Calu3 (cell line): ENCODE data around the gene RYR3. TPM values are rescaled to one million over a fixed set of nuclear protein-coding genes. Genes with fewer than 3 reads are reported as not detected.

Experiments used
- Bru-seq: library from RNA; stranded (reverse); fragments of 400-500 nt; gene quantifications from one replicate; lab custom pipeline; 2021; lab: Mats Ljungman, UMichigan
- BruChase-seq, 2 experiments: library from RNA; stranded (reverse); fragments of 400-500 nt; gene quantifications; one replicate each; lab custom pipeline; 2021; lab: Mats Ljungman, UMichigan
- BruUV-seq: library from RNA; stranded (reverse); fragments of 400-500 nt; replicated peaks from 2 replicates; lab custom pipeline; 2021; lab: Mats Ljungman, UMichigan
- CTCF ChIA-PET: fragments of 300-600 bp; sonication (Branson Sonifier 250); formaldehyde crosslinking; loops from one replicate; lab custom pipeline; 2022; ENCODE audit warnings: antibody characterized with exemption; lab: Charles Lee
- DNase-seq: peaks from one replicate; pipeline ENCODE4 v3.0.0; 2022
- H3K27ac Mint-ChIP-seq: one replicate; pipeline ENCODE4 v1.8.0; 2022; ENCODE audit warnings: mixed read lengths; ENCODE audit not compliant: unreplicated experiment
- H3K27me3 Mint-ChIP-seq: one replicate; pipeline ENCODE4 v1.8.0; 2022; ENCODE audit warnings: mixed read lengths; ENCODE audit not compliant: unreplicated experiment
- H3K36me3 Mint-ChIP-seq: one replicate; pipeline ENCODE4 v1.8.0; 2022; ENCODE audit warnings: mild to moderate bottlenecking, moderate library complexity, mixed read lengths; ENCODE audit not compliant: insufficient read depth, unreplicated experiment
- H3K4me1 Mint-ChIP-seq: one replicate; pipeline ENCODE4 v1.8.0; 2022; ENCODE audit warnings: mild to moderate bottlenecking, low read depth, mixed read lengths; ENCODE audit not compliant: unreplicated experiment
- H3K4me3 Mint-ChIP-seq: one replicate; pipeline ENCODE4 v1.8.0; 2022; ENCODE audit warnings: mild to moderate bottlenecking, low read depth, moderate library complexity, mixed read lengths; ENCODE audit not compliant: unreplicated experiment
- H3K9me3 Mint-ChIP-seq: one replicate; pipeline ENCODE4 v1.8.0; 2022; ENCODE audit warnings: low read depth, mixed read lengths; ENCODE audit not compliant: unreplicated experiment
- CTCF ChIP-seq: fragments of 200-600 bp; IDR thresholded peaks from one replicate; pipeline ENCODE4 v1.8.0; 2022; ENCODE audit warnings: antibody characterized with exemption; ENCODE audit not compliant: unreplicated experiment
- intact Hi-C: fragments of 100-400 bp; cut with micrococcal nuclease; formaldehyde crosslinking; loops from one replicate; pipeline ENCODE4 v1.10.0; 2022; ENCODE audit not compliant: unreplicated experiment
- long read RNA-seq: library from polyadenylated mRNA; stranded (forward); transcript quantifications from one replicate; pipeline ENCODE4 v2.0.0, GENCODE V29; 2022
- total RNA-seq: library from RNA; stranded (reverse); gene quantifications from 2 replicates; pipeline ENCODE4 v1.2.3, GENCODE V29; 2022

Gene RYR3
- total RNA-seq (not detected in 2 replicates), Bru-seq, nascent RNA (percentile 0 among the genes with signal in this experiment), BruChase-seq, experiment 1, labeled RNA remaining after a 6-hour chase (percentile 0 among the genes with signal in this experiment), BruChase-seq, experiment 2, labeled RNA remaining after a 2-hour chase (percentile 0 among the genes with signal in this experiment)
- long read RNA-seq, result 0 reads

GRCh38 chr15:33310481-33311311, at the start of gene RYR3:
TSS of gene RYR3 (plus strand) at chr15:33310967. CDS start at chr15:33311046, 79 bp downstream.
- no TSS peak for BruUV-seq
- TF ChIP-seq CTCF, result no peak
- no peaks in the 10 kb centered on the region for H3K4me1 Mint-ChIP-seq
- intact Hi-C loops, result no loop called here
- CTCF ChIA-PET, result no interaction called here
- no peaks in the 10 kb centered on the region for H3K9me3 Mint-ChIP-seq
- peaks cover 19% of the 10 kb centered on the region for H3K27me3 Mint-ChIP-seq
- H3K4me3 Mint-ChIP-seq, result no peak within 1 kb of the TSS
- no peaks in the 10 kb centered on the region for H3K36me3 Mint-ChIP-seq
- DNase-seq, result no peak
- no peak within 1 kb of the TSS for H3K27ac Mint-ChIP-seq

- CTCF ChIA-PET, result no interaction called here
Measured at GRCh38 chr15:33262306-33262705, 48.5 kb upstream of the RYR3 start.

GRCh38 chr15:33277689-33278088, 33.1 kb upstream of the RYR3 start:
- no peak for TF ChIP-seq CTCF
- Mint-ChIP-seq H3K27me3 (no peaks in the 10 kb centered on the region), H3K27ac (no peak overlapping the region), H3K36me3 (no peaks in the 10 kb centered on the region), H3K9me3 (no peaks in the 10 kb centered on the region), H3K4me1 (peaks cover 9% of the 10 kb centered on the region), H3K4me3 (no peak overlapping the region)
- CTCF ChIA-PET, result no interaction called here
- intact Hi-C loops, result no loop called here
- DNase-seq, result no peak
- BruUV-seq, result no TSS peak

More at GRCh38 chr15:33262306-33262705, 48.5 kb upstream of the RYR3 start:
- BruUV-seq, result no TSS peak
- no peak for TF ChIP-seq CTCF
- Mint-ChIP-seq H3K27ac (no peak overlapping the region), H3K36me3 (no peaks in the 10 kb centered on the region), H3K27me3 (peaks cover 14% of the 10 kb centered on the region), H3K9me3 (no peaks in the 10 kb centered on the region), H3K4me1 (no peaks in the 10 kb centered on the region), H3K4me3 (no peak overlapping the region)
- DNase-seq, result no peak
- intact Hi-C loops, result no loop called here

- CTCF ChIA-PET, result interaction anchor here (1.7 kb wide), 1 partner anchor 14 kb away, joined by 7 read pairs; no protein-coding TSS in a partner anchor
- Mint-ChIP-seq H3K27me3 (no peaks in the 10 kb centered on the region), H3K27ac (no peak overlapping the region), H3K36me3 (no peaks in the 10 kb centered on the region), H3K4me1 (peaks cover 9% of the 10 kb centered on the region), H3K4me3 (no peak overlapping the region), H3K9me3 (no peaks in the 10 kb centered on the region)
- no TSS peak for BruUV-seq
- intact Hi-C loops, result no loop called here
- no peak for TF ChIP-seq CTCF
- DNase-seq, result peak; percentile 20
Measured at GRCh38 chr15:33278816-33279612, 31.8 kb upstream of the RYR3 start.
